NCI-H345 treated with DMSO at 0.1 percent for 48 hours (cell line): Measurements from ENCODE around the gene FNTB.
"Not testable (repeated sequence)": the region's sequence is repeated elsewhere in the genome, so short reads cannot be mapped to it uniquely, and the experiment has no call there.

Source experiments
- DNase-seq: peaks from one replicate; lab custom pipeline; 2025; ENCODE audit not compliant: unreplicated experiment; lab: John Stamatoyannopoulos, UW

Gene FNTB

GRCh38 chr14:65080960-65081747 is 94.5 kb downstream of the FNTB start:
- DNase-seq: no peak

DNA sequence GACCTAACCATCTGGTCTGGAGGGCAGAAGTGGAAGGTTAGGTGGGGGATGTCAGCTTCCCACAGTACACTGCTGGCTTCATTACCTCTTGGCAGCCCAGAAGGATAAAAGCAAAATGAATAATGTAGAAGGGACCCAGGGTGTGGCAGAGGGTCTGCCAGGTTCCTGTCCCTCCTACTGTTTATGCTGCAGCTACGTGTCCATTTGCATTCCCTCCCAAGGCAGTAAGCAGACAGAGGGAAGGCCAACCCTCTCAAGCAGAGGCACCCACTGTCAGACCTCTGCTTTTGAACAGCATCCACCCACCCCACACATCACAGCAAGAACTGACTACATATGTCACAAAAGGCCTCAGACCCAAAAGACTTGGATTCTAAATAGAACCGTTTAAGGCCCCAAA is 96.2 kb downstream of the FNTB start:
- no peak for DNase-seq

DNA sequence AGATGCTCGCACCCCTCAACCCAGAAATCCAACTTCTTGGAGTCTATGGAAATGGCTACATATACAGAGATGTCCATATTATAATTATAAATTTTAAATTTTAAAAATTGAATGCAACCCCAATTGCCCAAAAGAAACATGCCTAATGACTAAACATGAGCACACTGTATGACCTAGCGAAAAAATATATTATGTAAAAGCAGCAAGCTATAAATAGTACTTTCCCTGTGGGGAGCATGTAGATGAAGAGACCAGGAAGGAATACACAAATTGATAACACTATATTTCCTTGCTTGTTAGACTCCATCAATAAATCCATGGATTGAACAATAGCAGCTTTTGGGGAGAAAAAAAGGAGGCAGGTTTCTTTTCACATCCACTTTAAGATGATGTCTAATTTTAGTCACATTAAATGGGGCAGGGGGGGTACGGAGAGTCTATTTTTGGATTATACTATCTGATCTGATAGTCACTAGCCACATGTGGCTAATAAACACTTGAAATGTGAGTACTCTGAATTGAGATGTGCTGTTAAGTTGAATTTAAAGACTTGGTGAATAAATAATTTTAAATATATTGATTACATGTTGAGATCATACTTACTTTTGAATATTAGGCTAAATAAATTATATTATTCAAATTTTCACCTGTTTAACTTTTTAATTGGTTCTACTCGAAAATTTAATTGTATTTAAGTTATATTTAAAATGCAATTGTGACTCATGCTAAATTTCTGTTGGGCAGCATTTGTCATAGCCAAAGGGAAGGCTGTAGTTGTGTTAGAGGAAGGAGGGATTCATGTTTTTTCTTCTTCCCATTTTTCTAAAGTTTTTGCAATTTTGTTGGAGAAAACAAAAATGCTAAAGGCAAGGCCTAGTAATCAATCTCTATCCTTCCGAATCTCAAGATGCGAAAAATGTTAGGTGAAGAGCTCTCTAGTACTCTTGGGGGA is 98.1 kb downstream of the FNTB start:
- no peak for DNase-seq

GRCh38 chr14:65086686-65087085 is 100.0 kb downstream of the FNTB start:
- DNase-seq: not testable (repeated sequence)

DNA sequence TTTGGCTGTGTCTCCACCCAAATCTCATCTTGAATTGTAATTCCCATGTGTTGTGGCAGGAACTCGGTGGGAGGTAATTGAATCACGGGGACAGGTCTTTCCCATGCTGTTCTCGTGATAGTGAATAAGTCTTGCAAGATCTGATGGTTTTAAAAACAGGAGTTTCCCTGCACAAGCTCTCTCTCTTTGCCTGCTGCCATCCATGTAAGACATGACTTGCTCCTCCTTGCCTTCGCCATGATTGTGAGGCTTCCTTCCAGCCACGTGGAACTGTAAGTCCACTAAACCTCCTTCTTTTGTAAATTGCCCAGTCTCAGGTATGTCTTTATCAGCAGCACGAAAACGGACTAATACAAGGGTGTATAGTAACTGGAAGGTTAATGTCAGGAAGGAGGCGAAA is 101.1 kb downstream of the FNTB start:
- not testable (repeated sequence) for DNase-seq

DNA sequence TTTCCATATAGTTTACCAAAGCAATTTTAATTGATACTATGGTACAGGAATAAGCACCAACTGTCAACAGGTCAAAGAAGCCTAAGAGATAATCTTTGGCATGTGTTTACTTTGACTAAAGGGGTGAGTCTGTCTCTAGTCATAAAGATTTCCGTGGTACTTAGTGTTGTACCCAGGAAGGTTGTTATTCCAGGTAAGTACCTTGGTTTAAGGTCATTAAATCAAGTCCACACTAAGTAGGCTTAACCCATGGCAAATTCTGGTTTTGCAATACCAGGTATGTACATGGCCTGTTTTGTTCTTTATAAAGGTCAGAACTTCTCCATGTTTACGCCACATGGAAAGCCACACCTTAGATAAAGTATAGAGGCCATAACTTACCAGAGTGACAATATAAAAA is 105.7 kb downstream of the FNTB start:
- no peak for DNase-seq

DNA sequence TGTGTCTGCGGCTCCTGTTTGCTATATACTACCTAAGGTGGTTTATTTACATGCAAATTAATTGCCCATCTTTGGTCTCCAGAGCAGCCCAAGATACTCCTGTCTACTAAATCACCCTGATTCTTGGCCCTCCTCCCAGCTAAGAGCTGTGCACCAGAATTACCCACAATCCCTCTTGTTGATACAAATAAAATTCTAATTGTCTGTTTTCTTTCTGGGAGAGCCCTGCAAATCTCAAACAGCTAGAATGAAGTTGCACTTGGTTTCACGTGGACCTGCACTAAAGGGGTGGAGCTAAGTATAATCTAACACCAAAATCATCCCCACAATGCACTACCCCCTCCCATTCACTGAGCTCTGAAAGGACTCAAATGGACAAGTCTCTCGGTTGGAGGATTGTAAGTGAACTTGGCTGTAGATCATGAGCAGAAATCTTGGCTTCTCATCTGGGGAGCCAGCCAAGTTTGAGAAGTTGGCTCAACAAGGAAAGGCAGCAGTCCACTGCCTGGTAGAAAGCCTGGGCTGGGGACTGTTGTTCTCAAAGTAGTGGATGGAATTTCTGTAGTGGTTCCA is 109.0 kb downstream of the FNTB start:
- no peak for DNase-seq

- no peak for DNase-seq
Measured at GRCh38 chr14:65096323-65097089, 109.8 kb downstream of the FNTB start.

DNA sequence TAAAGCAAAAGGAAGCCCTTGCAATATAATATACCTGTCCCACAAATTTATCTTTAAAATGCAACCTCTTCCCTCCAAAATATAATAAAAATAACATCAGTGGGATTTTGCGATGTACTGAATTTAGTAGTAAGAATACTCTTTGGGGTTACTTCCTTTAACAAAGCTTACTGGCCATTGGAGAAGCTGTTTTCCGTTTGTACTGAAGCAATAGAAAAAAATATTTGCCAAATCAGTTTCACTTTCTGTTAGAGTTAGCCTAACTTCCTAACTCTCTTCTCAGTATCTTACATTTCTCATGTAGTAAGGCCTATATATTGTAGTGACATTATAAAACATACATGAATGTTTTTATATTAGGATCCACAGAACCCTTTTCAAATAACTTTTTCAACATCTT is 111.9 kb downstream of the FNTB start:
- no peak for DNase-seq

- no peak for DNase-seq
Measured at GRCh38 chr14:65100922-65101541, 114.3 kb downstream of the FNTB start.

DNA sequence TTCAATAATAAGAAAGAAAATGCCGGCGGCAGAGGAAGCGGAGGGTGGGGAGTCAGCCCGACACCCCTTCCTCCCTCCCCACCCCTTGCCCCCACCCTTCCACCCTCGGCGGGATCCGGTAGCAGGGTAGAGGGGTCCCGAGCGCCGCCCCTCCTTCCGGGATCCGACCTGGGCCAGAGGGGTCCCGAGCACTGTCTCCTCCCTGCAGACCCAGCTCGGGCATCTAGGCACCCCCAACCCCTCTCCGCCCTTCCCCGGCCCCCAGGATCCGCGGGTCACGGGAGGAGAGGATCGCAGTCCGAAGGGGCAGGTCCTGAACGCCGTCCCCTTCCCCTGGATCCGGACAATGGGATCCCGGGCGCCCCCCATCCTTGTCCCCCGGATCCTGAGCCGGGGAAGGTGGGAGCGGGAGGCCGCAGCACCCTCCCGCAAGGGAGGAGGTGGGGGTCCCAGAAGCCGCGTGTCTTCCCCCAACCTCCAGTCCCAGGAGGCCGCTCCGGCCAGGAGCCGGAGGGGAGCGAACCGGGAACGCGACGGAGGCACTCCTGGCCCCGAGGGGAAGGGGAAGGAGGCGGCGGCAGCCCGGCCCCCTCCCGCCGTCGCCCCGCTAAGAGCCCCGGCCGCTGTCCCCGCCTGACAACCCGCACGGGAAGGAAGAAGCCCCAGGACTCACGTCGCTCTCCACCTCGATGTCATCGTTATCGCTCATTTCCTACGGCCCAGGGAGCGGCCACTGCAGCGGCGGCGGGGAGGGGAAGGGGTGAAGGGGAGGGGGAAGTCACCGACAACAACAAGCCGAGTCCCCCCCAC is 115.1 kb downstream of the FNTB start:
- DNase-seq: no peak

DNA sequence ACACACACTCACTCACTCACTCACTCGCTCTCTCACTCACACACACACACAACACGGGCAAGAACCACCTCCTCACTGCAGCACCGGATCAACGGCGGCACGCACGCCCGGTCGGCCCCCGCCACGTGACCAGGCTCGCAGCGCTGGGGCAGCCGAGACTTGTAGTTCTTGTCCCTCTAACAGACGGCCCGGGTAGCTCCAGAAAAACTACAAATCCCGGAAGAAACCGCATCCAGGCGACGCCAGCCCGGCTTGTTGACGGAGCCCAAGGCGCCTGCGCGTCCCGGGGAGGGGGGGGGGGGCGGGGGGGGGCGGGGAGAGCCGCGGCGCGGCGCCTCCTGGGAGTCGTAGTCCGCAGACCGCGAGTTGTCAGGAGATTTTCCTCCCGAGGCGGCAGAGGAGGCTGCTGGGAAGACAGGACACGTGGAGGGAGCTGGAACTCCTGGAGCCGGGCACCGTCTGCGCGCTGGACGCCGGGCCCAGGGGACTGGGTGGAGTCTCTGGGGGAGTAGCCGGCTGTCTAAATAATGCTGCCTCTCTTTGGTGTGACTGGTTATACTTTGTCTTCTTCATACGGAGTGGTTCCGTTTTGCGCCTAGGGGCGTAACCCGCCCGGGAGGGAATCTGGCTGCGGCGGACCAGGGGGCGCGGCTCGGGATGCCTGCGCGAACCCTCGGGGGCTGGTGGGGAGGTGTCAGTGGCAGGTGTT is 115.9 kb downstream of the FNTB start, which contains the start of gene MAX:
Gene MAX (minus strand): TSS at position 77 of the 709 bp plus-strand sequence. CDS start 178 bp downstream, outside the sequence.
- peak; percentile 99 for DNase-seq

- peak; percentile 47 for DNase-seq
Measured at GRCh38 chr14:65103150-65103760, 116.6 kb downstream of the FNTB start.

- DNase-seq: no peak
Measured at GRCh38 chr14:65104791-65105190, 118.1 kb downstream of the FNTB start.

- DNase-seq: no peak
Measured at GRCh38 chr14:65106316-65106715, 119.6 kb downstream of the FNTB start.

DNA sequence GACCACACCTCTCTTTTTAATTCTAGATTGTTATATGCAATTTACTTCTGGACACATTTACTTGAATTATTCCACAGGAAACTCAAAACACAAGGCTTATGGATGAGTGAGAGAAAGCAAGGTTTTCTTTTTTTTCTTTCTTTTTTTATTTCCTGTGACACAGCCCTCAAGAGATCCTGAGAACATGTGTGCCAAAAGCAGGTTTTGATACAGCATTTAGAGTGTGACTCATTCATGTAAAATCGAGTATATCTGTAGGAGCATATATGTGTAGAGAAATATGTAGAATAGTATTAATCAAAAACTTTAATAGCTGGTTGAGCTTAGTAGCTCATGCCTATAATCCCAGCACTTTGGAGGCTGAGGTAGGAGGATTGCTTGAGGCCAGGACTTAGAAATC is 120.0 kb downstream of the FNTB start:
- DNase-seq: no peak

DNA sequence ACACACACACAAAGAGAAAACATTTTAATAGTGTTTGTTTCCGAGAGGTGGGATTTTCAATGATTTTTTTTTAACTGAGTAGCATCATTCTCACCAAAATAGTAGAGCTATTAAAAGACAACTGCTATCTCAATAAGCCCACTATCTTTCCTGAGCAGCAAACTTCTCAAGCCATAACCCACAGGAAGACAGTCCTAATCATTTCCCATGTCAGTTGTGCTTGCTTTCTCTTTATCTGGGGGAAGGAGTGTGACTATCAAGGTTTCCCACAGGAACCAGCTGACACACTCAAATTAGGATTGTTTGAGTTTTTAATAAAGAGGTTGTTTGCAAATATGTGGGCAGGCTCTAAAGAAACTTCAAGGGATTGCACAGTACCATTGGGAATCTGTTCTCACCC is 120.5 kb downstream of the FNTB start:
- no peak for DNase-seq

DNA sequence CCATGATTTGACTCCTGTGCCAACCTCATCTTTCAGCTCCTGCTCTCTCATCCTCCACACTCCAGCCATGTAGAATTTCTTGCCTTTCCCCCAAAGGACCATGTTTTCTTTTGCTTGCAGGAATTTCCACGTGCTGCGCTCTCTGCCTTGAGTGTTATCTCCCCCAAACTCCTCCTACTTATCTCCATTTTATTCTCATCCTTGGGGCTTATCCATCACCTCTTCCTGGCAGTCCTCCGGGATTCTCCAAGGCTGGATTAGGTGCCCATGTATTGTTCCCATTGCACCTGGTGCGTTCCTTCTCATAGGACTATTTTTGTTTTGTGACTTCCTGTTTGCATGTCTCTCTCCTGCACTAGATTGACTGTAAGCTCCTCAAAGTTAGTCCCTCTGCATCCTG is 122.7 kb downstream of the FNTB start:
- DNase-seq: no peak

GRCh38 chr14:65110525-65110924 is 123.8 kb downstream of the FNTB start:
- no peak for DNase-seq
